T-cell (primary cell): ENCODE data around the gene HIC2. TPM values are rescaled to one million over a fixed set of nuclear protein-coding genes. Genes with fewer than 3 reads are reported as not detected.
"Not testable (repeated sequence)": the region's sequence is repeated elsewhere in the genome, so short reads cannot be mapped to it uniquely, and the experiment has no call there.

Experiments
- ATAC-seq, 4 experiments: fragments of 200-7000 bp in 3 of 4; fragments of 150-1000 bp in 1 of 4; cut with Tn5 transposase; replicated peaks in 1 of 4; 1 replicate in 3 of 4; 2 replicates in 1 of 4; pipeline ENCODE4 v1.10.0; 2021; ENCODE audit warnings: moderate library complexity in 3 of 4, mild to moderate bottlenecking in 2 of 4, moderate number of reproducible peaks in 1 of 4
- CTCF ChIA-PET, 2 donors: fragments of 300-600 bp; sonication (Branson Sonifier 250); formaldehyde crosslinking; loops; one replicate each; lab custom pipeline; 2022; ENCODE audit warnings: antibody characterized with exemption in 2 of 2; lab: Charles Lee
- POLR2A ChIA-PET, 2 donors: fragments of 300-600 bp; sonication (Branson Sonifier 250); formaldehyde crosslinking; loops; one replicate each; lab custom pipeline; 2022; ENCODE audit warnings: antibody characterized with exemption in 2 of 2; lab: Charles Lee
- DNase-seq, 35 experiments: peaks; one replicate each; pipeline versions ENCODE4 v3.0.0 to v3.0.0-alpha.2; 2013 to 2023
- H3K27ac ChIP-seq: one replicate; pipeline ENCODE4 v1.5.1; 2013; ENCODE audit warnings: low read length
- H3K27me3 ChIP-seq, 2 experiments: replicated peaks in 1 of 2; 1 replicate in 1 of 2; 2 replicates in 1 of 2; pipeline versions ENCODE4 v1.6.1 to v1.7.0; 2013; ENCODE audit warnings: low read length in 1 of 2, mixed read lengths in 1 of 2; ENCODE audit not compliant: control insufficient read depth in 2 of 2, insufficient read depth in 2 of 2; ENCODE audit errors: extremely low read depth in 1 of 2
- H3K36me3 ChIP-seq, 2 donors: 1 replicate in 1 of 2; 2 replicates in 1 of 2; pipeline versions ENCODE4 v1.6.1 to v1.7.0; 2013; ENCODE audit warnings: low read length in 1 of 2; ENCODE audit not compliant: control insufficient read depth in 2 of 2, insufficient read depth in 1 of 2; ENCODE audit errors: extremely low read depth in 1 of 2
- H3K4me1 ChIP-seq, 2 experiments: 1 replicate in 1 of 2; 2 replicates in 1 of 2; pipeline versions ENCODE4 v1.6.1 to v1.7.0; 2013; ENCODE audit warnings: low read length in 2 of 2, mixed read lengths in 1 of 2; ENCODE audit not compliant: insufficient read depth in 2 of 2, control insufficient read depth in 1 of 2; ENCODE audit errors: extremely low read depth in 1 of 2
- H3K4me3 ChIP-seq, 2 donors: 1 replicate in 1 of 2; 2 replicates in 1 of 2; pipeline versions ENCODE4 v1.5.1 to v1.7.0; 2013; ENCODE audit warnings: mild to moderate bottlenecking in 2 of 2, low read length in 1 of 2, moderate library complexity in 1 of 2; ENCODE audit not compliant: control insufficient read depth in 1 of 2; ENCODE audit errors: extremely low read depth in 1 of 2
- H3K9me3 ChIP-seq: 2 replicates; pipeline ENCODE4 v1.7.0; 2013
- H3K27ac Mint-ChIP-seq, 2 donors: one replicate each; pipeline ENCODE4 v1.8.0; 2020 to 2021; ENCODE audit warnings: mild to moderate bottlenecking in 2 of 2, mixed read lengths in 2 of 2
- H3K27me3 Mint-ChIP-seq, 2 donors: one replicate each; pipeline ENCODE4 v1.8.0; 2021 to 2022; ENCODE audit warnings: mixed read lengths in 2 of 2
- H3K36me3 Mint-ChIP-seq: one replicate; pipeline ENCODE4 v1.8.0; 2021; ENCODE audit warnings: mixed read lengths
- H3K4me1 Mint-ChIP-seq, 3 donors: one replicate each; pipeline ENCODE4 v1.8.0; 2020 to 2022; ENCODE audit warnings: mixed read lengths in 3 of 3, mild to moderate bottlenecking in 1 of 3
- H3K4me3 Mint-ChIP-seq, 3 donors: one replicate each; pipeline ENCODE4 v1.8.0; 2020 to 2022; ENCODE audit warnings: mild to moderate bottlenecking in 3 of 3, mixed read lengths in 3 of 3, moderate library complexity in 3 of 3
- H3K9me3 Mint-ChIP-seq, 3 donors: one replicate each; pipeline ENCODE4 v1.8.0; 2020 to 2022; ENCODE audit warnings: mixed read lengths in 3 of 3
- WGBS: methylation state at CpG from one replicate; pipeline ENCODE4 v1.1.5; 2013; ENCODE audit warnings: missing lambda C conversion rate; ENCODE audit not compliant: insufficient coverage; 5-methylcytosine and 5-hydroxymethylcytosine counted together
- total RNA-seq, 35 experiments: library from RNA in 6 of 35; stranded (reverse) in 6 of 35; fragments of 120-200 nt in 1 of 35; gene quantifications; one replicate each; pipeline versions ENCODE4 v1.2.1 to v1.2.4 and lab custom pipeline; 2013 to 2026

The HIC2 gene
- total RNA-seq, 5 donors from 2014 or later (not counting 1 experiment from before 2014, with no cell fraction given), result 8.8 to 12.1 (median 10.0) TPM

GRCh38 chr22:21442123-21442522 is 25.0 kb downstream of the HIC2 start:
- H3K4me1 Mint-ChIP-seq, POLR2A ChIA-PET, H3K27ac Mint-ChIP-seq, H3K4me3 Mint-ChIP-seq, H3K27me3 Mint-ChIP-seq, H3K27me3 ChIP-seq, H3K36me3 Mint-ChIP-seq, H3K9me3 Mint-ChIP-seq, H3K27ac ChIP-seq, H3K4me1 ChIP-seq, H3K9me3 ChIP-seq, H3K4me3 ChIP-seq, CTCF ChIA-PET, DNase-seq, ATAC-seq: not testable (repeated sequence)
- peaks cover 18 to 28% of the 10 kb centered on the region in 2 donors for H3K36me3 ChIP-seq
- WGBS, result no CpG with 5 or more reads among the region's 9 CpGs

GRCh38 chr22:21442646-21443045 is 25.5 kb downstream of the HIC2 start:
- H3K36me3 Mint-ChIP-seq, H3K27me3 ChIP-seq, H3K9me3 ChIP-seq, H3K27ac Mint-ChIP-seq, H3K9me3 Mint-ChIP-seq, ATAC-seq, H3K4me1 ChIP-seq, H3K4me3 Mint-ChIP-seq, H3K27me3 Mint-ChIP-seq, H3K27ac ChIP-seq, POLR2A ChIA-PET, H3K4me3 ChIP-seq, H3K4me1 Mint-ChIP-seq, CTCF ChIA-PET: not testable (repeated sequence)
- no CpG with 5 or more reads among the region's 15 CpGs for WGBS
- DNase-seq, result peak in 1 of 35 experiments; percentile 13
- peaks cover 18 to 28% of the 10 kb centered on the region in 2 donors for H3K36me3 ChIP-seq

- H3K4me3 ChIP-seq, result no peak overlapping the region
- WGBS, result 95% methylated on average over 12 of the region's 13 CpGs
- H3K27ac ChIP-seq, result no peak overlapping the region
- ATAC-seq, result no peak
- ChIA-PET CTCF (no interaction called here), POLR2A (no interaction called here)
- peaks cover 18 to 28% of the 10 kb centered on the region in 2 donors for H3K36me3 ChIP-seq
- no peaks in the 10 kb centered on the region for H3K4me1 Mint-ChIP-seq
- no peak overlapping the region for H3K4me3 Mint-ChIP-seq
- no peaks in the 10 kb centered on the region for H3K27me3 ChIP-seq
- H3K4me1 ChIP-seq, result no peaks in the 10 kb centered on the region
- H3K9me3 Mint-ChIP-seq, result no peaks in the 10 kb centered on the region
- H3K27me3 Mint-ChIP-seq, result no peaks in the 10 kb centered on the region
- peak in 1 of 35 experiments; percentile 2 for DNase-seq
- H3K36me3 Mint-ChIP-seq, result peaks cover 7% of the 10 kb centered on the region
- H3K9me3 ChIP-seq, result no peaks in the 10 kb centered on the region
- no peak overlapping the region for H3K27ac Mint-ChIP-seq
Measured at GRCh38 chr22:21443057-21443734, 26.0 kb downstream of the HIC2 start.

GRCh38 chr22:21443735-21444421 is 26.7 kb downstream of the HIC2 start:
- Histone ChIP-seq H3K4me1 (no peaks in the 10 kb centered on the region), H3K27ac (no peak overlapping the region), H3K27me3 (no peaks in the 10 kb centered on the region), H3K9me3 (no peaks in the 10 kb centered on the region), H3K4me3 (no peak overlapping the region), H3K36me3 (peaks cover 18 to 28% of the 10 kb centered on the region in 2 donors)
- no peak overlapping the region for H3K4me3 Mint-ChIP-seq
- H3K27me3 Mint-ChIP-seq, result no peaks in the 10 kb centered on the region
- no peaks in the 10 kb centered on the region for H3K9me3 Mint-ChIP-seq
- H3K36me3 Mint-ChIP-seq, result peaks cover 7% of the 10 kb centered on the region
- no peaks in the 10 kb centered on the region for H3K4me1 Mint-ChIP-seq
- ATAC-seq, result no peak
- 95% methylated on average over 8 of the region's 16 CpGs for WGBS
- H3K27ac Mint-ChIP-seq, result no peak overlapping the region
- ChIA-PET CTCF (no interaction called here), POLR2A (no interaction called here)
- DNase-seq, result peak in 1 of 35 experiments; percentile 7

DNA sequence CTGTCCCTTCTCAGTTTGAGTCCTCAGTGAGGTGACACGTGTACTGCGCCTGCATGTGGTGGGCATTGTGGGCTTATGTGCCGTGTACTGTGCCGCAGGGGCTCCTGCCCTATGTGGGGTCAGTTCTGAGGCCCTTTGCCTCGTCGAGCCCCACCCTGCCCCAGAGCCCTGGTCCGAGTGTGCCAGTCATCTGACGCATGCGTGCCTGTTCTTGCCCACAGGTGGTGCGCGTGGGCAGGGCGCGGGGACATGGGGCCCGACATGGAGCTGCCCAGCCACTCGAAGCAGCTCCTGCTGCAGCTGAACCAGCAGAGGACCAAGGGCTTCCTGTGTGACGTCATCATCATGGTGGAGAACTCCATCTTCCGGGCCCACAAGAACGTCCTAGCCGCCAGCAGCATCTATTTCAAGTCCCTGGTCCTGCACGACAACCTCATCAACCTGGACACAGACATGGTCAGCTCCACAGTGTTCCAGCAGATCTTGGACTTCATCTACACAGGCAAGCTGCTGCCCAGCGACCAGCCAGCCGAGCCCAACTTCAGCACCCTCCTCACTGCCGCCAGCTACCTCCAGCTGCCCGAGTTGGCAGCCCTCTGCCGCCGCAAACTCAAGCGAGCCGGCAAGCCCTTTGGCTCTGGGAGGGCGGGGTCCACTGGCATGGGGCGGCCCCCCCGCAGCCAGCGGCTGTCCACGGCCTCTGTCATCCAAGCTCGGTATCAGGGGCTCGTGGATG is 27.7 kb downstream of the HIC2 start:
- H3K4me3 ChIP-seq, result no peak overlapping the region
- peak in 2 of 35 experiments; percentile 6 to 18 for DNase-seq
- H3K27me3 Mint-ChIP-seq, result no peaks in the 10 kb centered on the region
- no peak overlapping the region for H3K4me3 Mint-ChIP-seq
- H3K36me3 ChIP-seq, result peaks cover 18 to 28% of the 10 kb centered on the region in 2 donors
- H3K4me1 Mint-ChIP-seq, result no peaks in the 10 kb centered on the region
- H3K27me3 ChIP-seq, result no peaks in the 10 kb centered on the region
- CTCF ChIA-PET, result no interaction called here
- H3K4me1 ChIP-seq, result no peaks in the 10 kb centered on the region
- H3K36me3 Mint-ChIP-seq, result peaks cover 7% of the 10 kb centered on the region
- POLR2A ChIA-PET, result interaction anchor here in 1 of 2 donors (0.6 kb wide), 1 partner anchor 41 kb away, joined by 3 read pairs; no protein-coding TSS in a partner anchor
- 93% methylated on average over 34 of the region's 35 CpGs for WGBS
- no peaks in the 10 kb centered on the region for H3K9me3 ChIP-seq
- H3K27ac Mint-ChIP-seq, result no peak overlapping the region
- no peak for ATAC-seq
- no peaks in the 10 kb centered on the region for H3K9me3 Mint-ChIP-seq
- no peak overlapping the region for H3K27ac ChIP-seq

DNA sequence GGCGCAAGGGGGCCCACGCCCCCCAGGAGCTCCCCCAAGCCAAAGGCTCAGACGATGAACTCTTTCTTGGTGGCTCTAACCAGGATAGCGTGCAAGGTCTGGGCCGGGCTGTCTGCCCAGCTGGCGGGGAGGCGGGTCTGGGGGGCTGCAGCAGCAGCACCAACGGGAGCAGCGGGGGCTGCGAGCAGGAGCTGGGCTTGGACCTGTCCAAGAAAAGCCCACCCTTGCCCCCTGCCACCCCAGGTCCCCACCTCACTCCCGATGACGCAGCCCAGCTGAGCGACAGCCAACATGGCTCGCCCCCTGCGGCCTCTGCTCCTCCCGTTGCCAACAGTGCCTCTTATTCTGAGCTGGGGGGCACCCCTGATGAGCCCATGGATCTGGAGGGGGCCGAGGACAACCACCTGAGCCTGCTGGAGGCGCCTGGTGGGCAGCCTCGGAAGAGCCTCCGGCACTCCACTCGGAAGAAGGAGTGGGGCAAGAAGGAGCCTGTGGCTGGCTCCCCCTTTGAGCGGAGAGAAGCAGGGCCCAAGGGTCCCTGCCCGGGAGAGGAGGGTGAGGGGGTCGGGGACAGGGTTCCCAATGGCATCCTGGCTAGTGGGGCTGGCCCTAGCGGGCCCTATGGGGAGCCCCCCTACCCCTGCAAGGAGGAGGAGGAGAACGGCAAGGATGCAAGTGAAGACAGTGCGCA is 28.4 kb downstream of the HIC2 start:
- ATAC-seq, result peak in 1 of 4 experiments; percentile 10
- Histone ChIP-seq H3K36me3 (peaks cover 18 to 28% of the 10 kb centered on the region in 2 donors), H3K4me1 (no peaks in the 10 kb centered on the region), H3K27me3 (no peaks in the 10 kb centered on the region), H3K4me3 (no peak overlapping the region), H3K9me3 (no peaks in the 10 kb centered on the region), H3K27ac (no peak overlapping the region)
- DNase-seq, result peak in 3 of 35 experiments; percentile 2 to 17 (median 3)
- Mint-ChIP-seq H3K27ac (no peak overlapping the region), H3K27me3 (no peaks in the 10 kb centered on the region), H3K4me3 (no peak overlapping the region), H3K36me3 (peaks cover 7% of the 10 kb centered on the region), H3K9me3 (no peaks in the 10 kb centered on the region), H3K4me1 (no peaks in the 10 kb centered on the region)
- ChIA-PET CTCF (no interaction called here), POLR2A (interaction anchor here in 1 of 2 donors (0.6 kb wide), 1 partner anchor 40 kb away, joined by 3 read pairs; no protein-coding TSS in a partner anchor)
- 95% methylated on average over 23 of the region's 27 CpGs for WGBS
